H1 (cell line): ENCODE results near the gene HTR3A. TPM values are rescaled to one million over a fixed set of nuclear protein-coding genes. Genes with fewer than 3 reads are reported as not detected.

Experiments
- CTCF ChIA-PET: fragments of 300-600 bp; sonication (Branson Sonifier 250); formaldehyde crosslinking; loops from one replicate; lab custom pipeline; 2021; ENCODE audit not compliant: partially characterized antibody; lab: Charles Lee
- POLR2A ChIA-PET: fragments of 300-600 bp; sonication (Branson Sonifier 250); formaldehyde crosslinking; loops from one replicate; lab custom pipeline; 2021; ENCODE audit warnings: inconsistent platforms; ENCODE audit not compliant: partially characterized antibody; lab: Charles Lee
- DNase-seq, 2 experiments: peaks; one replicate each; pipeline versions ENCODE4 v3.0.0 to v3.0.0-alpha.2; 2010 to 2022; ENCODE audit warnings: low spot score in 2 of 2, low read depth in 1 of 2, mixed read lengths in 1 of 2
- FAIRE-seq: peaks from 2 replicates; lab custom pipeline; 2011; peaks lifted over from hg19 to GRCh38; lab: Jason Lieb, UNC
- H2AFZ ChIP-seq: 2 replicates; pipeline ENCODE4 v1.8.1; 2012; ENCODE audit warnings: low read length, inconsistent platforms
- H2AK5ac ChIP-seq: 2 replicates; pipeline ENCODE4 v1.6.1; 2013; ENCODE audit warnings: low read depth, low read length
- H2BK120ac ChIP-seq: replicated peaks from 2 replicates; pipeline ENCODE3; 2013; ENCODE audit warnings: low read depth, low read length, inconsistent platforms
- H2BK12ac ChIP-seq: 2 replicates; pipeline ENCODE4 v1.6.1; 2013; ENCODE audit warnings: low read depth, low read length
- H2BK15ac ChIP-seq: 2 replicates; pipeline ENCODE4 v1.6.1; 2013; ENCODE audit warnings: low read length
- H2BK20ac ChIP-seq: 2 replicates; pipeline ENCODE4 v1.6.1; 2013; ENCODE audit warnings: low read length
- H2BK5ac ChIP-seq: 2 replicates; pipeline ENCODE4 v1.6.1; 2013; ENCODE audit warnings: low read depth, low read length
- H3K14ac ChIP-seq: 2 replicates; pipeline ENCODE4 v1.6.1; 2013; ENCODE audit warnings: inconsistent platforms; ENCODE audit not compliant: insufficient read length
- H3K18ac ChIP-seq: 2 replicates; pipeline ENCODE4 v1.6.1; 2013; ENCODE audit warnings: low read length; ENCODE audit errors: extremely low read depth
- H3K23ac ChIP-seq: 2 replicates; pipeline ENCODE4 v1.6.1; 2013; ENCODE audit warnings: inconsistent platforms; ENCODE audit not compliant: insufficient read length
- H3K23me2 ChIP-seq: 2 replicates; pipeline ENCODE4 v1.6.1; 2013; ENCODE audit warnings: low read depth, low read length
- H3K27ac ChIP-seq: 2 replicates; pipeline ENCODE4 v1.6.1; 2011; ENCODE audit warnings: low read depth, low read length, inconsistent platforms
- H3K27me3 ChIP-seq, 4 experiments: replicated peaks in 1 of 4; 1 replicate in 1 of 4; 2 replicates in 3 of 4; pipeline versions ENCODE4 v1.6.1 to v1.8.1; 2011 to 2013; ENCODE audit warnings: low read length in 3 of 4, mild to moderate bottlenecking in 3 of 4, inconsistent platforms in 2 of 4, mixed read lengths in 2 of 4, moderate library complexity in 1 of 4; ENCODE audit not compliant: control insufficient read depth in 3 of 4, insufficient read depth in 3 of 4; ENCODE audit errors: extremely low read depth in 1 of 4
- H3K36me3 ChIP-seq, 4 experiments: 2 replicates each; pipeline versions ENCODE4 v1.6.1 to v1.8.1; 2011 to 2013; ENCODE audit warnings: mild to moderate bottlenecking in 4 of 4, low read length in 3 of 4, moderate library complexity in 2 of 4, control low read depth in 1 of 4, inconsistent platforms in 1 of 4; ENCODE audit not compliant: insufficient read depth in 4 of 4, control insufficient read depth in 2 of 4
- H3K4ac ChIP-seq: replicated peaks from 2 replicates; pipeline ENCODE3; 2013; ENCODE audit warnings: low read length, low read depth, mixed read lengths, inconsistent platforms; ENCODE audit not compliant: insufficient read length
- H3K4me1 ChIP-seq, 4 experiments: replicated peaks in 1 of 4; 1 replicate in 1 of 4; 2 replicates in 3 of 4; pipeline versions ENCODE4 v1.6.1 to v1.8.1; 2011 to 2013; ENCODE audit warnings: low read length in 3 of 4, inconsistent platforms in 2 of 4, mixed read lengths in 1 of 4; ENCODE audit not compliant: insufficient read depth in 4 of 4, control insufficient read depth in 3 of 4
- H3K4me2 ChIP-seq, 2 experiments: 2 replicates each; pipeline versions ENCODE4 v1.6.1 to v1.8.1; 2011 to 2013; ENCODE audit warnings: low read depth in 2 of 2, low read length in 2 of 2, control low read depth in 1 of 2, inconsistent platforms in 1 of 2, mild to moderate bottlenecking in 1 of 2; ENCODE audit not compliant: insufficient read depth in 1 of 2
- H3K4me3 ChIP-seq, 4 experiments: fragments of 200-600, 300-600 bp in 1 of 4; sonication (generic), shearing (Covaris generic), sonication (Bioruptor Twin) in 1 of 4; 2 replicates each; pipeline versions ENCODE4 v1.5.1 to v1.8.1; 2011 to 2016; ENCODE audit warnings: low read length in 4 of 4, low read depth in 3 of 4, control low read depth in 2 of 4, inconsistent platforms in 2 of 4, mild to moderate bottlenecking in 2 of 4, mixed read lengths in 1 of 4, moderate library complexity in 1 of 4; ENCODE audit not compliant: insufficient read depth in 2 of 4; ENCODE audit errors: extremely low read depth in 1 of 4
- H3K56ac ChIP-seq: replicated peaks from 2 replicates; pipeline ENCODE3; 2013; ENCODE audit warnings: low read depth, mild to moderate bottlenecking, mixed read lengths, low read length, inconsistent platforms; ENCODE audit not compliant: insufficient read length
- H3K79me1 ChIP-seq: 2 replicates; pipeline ENCODE4 v1.6.1; 2013; ENCODE audit warnings: low read depth, low read length, control low read depth
- H3K79me2 ChIP-seq, 2 experiments: 2 replicates each; pipeline versions ENCODE4 v1.6.1 to v1.8.1; 2012 to 2013; ENCODE audit warnings: low read length in 2 of 2, mild to moderate bottlenecking in 2 of 2, inconsistent platforms in 1 of 2; ENCODE audit not compliant: insufficient read depth in 2 of 2, control insufficient read depth in 1 of 2
- H3K9ac ChIP-seq, 4 experiments: replicated peaks in 1 of 4; 1 replicate in 1 of 4; 2 replicates in 3 of 4; pipeline versions ENCODE4 v1.6.1 to v1.8.1; 2011 to 2013; ENCODE audit warnings: low read depth in 3 of 4, low read length in 3 of 4, control low read depth in 2 of 4, mild to moderate bottlenecking in 2 of 4, moderate library complexity in 2 of 4, inconsistent platforms in 1 of 4; ENCODE audit errors: extremely low read depth in 1 of 4
- H3K9me3 ChIP-seq, 2 experiments: 2 replicates each; pipeline versions ENCODE4 v1.6.1 to v1.8.1; 2012 to 2013; ENCODE audit warnings: mild to moderate bottlenecking in 2 of 2, moderate library complexity in 2 of 2, control low read depth in 1 of 2, inconsistent platforms in 1 of 2, low read depth in 1 of 2, low read length in 1 of 2, mixed read lengths in 1 of 2; ENCODE audit not compliant: insufficient read depth in 2 of 2
- H4K20me1 ChIP-seq, 2 experiments: replicated peaks in 1 of 2; 2 replicates each; pipeline versions ENCODE3 to v1.8.1; 2011 to 2013; ENCODE audit warnings: inconsistent platforms in 2 of 2, low read length in 2 of 2, mild to moderate bottlenecking in 1 of 2; ENCODE audit not compliant: insufficient read depth in 2 of 2, control insufficient read depth in 1 of 2
- H4K5ac ChIP-seq: 2 replicates; pipeline ENCODE4 v1.6.1; 2013; ENCODE audit warnings: low read length, low read depth, mixed read lengths, inconsistent platforms; ENCODE audit not compliant: insufficient read length
- H4K8ac ChIP-seq: 2 replicates; pipeline ENCODE4 v1.8.0; 2013; ENCODE audit warnings: mild to moderate bottlenecking, moderate library complexity, low read length, inconsistent platforms; ENCODE audit not compliant: insufficient read depth; ENCODE audit errors: extremely low read depth
- H4K91ac ChIP-seq: replicated peaks from 2 replicates; pipeline ENCODE3; 2013; ENCODE audit warnings: low read length, mixed read lengths, inconsistent platforms; ENCODE audit not compliant: insufficient read length
- ATF3 ChIP-seq: IDR thresholded peaks from 2 replicates; pipeline ENCODE4 v1.6.1; 2011; ENCODE audit warnings: low read depth, mild to moderate bottlenecking, low read length; ENCODE audit not compliant: insufficient read depth
- CHD2 ChIP-seq: IDR thresholded peaks from 2 replicates; pipeline ENCODE4 v1.6.1; 2012; ENCODE audit warnings: low read length, improper control_type of control experiment
- WGBS, 2 experiments: shearing (Covaris generic) in 1 of 2; methylation state at CpG; one replicate each; pipeline versions ENCODE4 v1.1.6 to v1.1.7; 2013 to 2015; ENCODE audit warnings: low lambda C conversion rate in 2 of 2, mixed read lengths in 2 of 2, inconsistent platforms in 1 of 2, low coverage in 1 of 2, missing lambda C conversion rate in 1 of 2; ENCODE audit not compliant: insufficient replicate concordance in 2 of 2, insufficient coverage in 1 of 2, insufficient read length in 1 of 2; ENCODE audit errors: extremely low coverage in 1 of 2, missing lambda C conversion rate in 1 of 2; 5-methylcytosine and 5-hydroxymethylcytosine counted together
- polyA plus RNA-seq, 7 experiments: library from polyadenylated mRNA; depleted of rRNA in 3 of 7; stranded (reverse) in 5 of 7; unstranded in 2 of 7; fragments of >200 nt in 5 of 7; fragments of 200-250 nt in 2 of 7; gene quantifications; 1 replicate in 5 of 7; 2 replicates in 1 of 7; 4 replicates in 1 of 7; pipeline versions ENCODE4 v1.2.1 to v1.2.3, GENCODE V29; 2011 to 2013; ENCODE audit warnings: missing spikeins in 2 of 7, mixed read lengths in 2 of 7
- total RNA-seq: library from RNA; stranded (reverse); fragmentation: NEBNext Ultra II Directional; extraction: Animal tissue kit (Norgen Biotek cat#: 25700); gene quantifications from 2 replicates; pipeline ENCODE4 v1.2.1, GENCODE V29; 2021

HTR3A gene
- total and polyA plus RNA-seq, 2 of the 8 experiments (the other 6 are each of a cell fraction or from before 2014, with no cell fraction given) = 7.5 to 8.9 TPM

- H3K4me3 ChIP-seq = no peak overlapping the region
- H4K91ac ChIP-seq = no peak overlapping the region
- ChIA-PET CTCF (interaction anchor here (0.5 to 4.9 kb wide), 5 partner anchors 28 to 305 kb away, joined by 3 to 23 read pairs (median 15); no protein-coding TSS in a partner anchor), POLR2A (interaction anchor here (0.7 kb wide), 1 partner anchor 1151 kb away, joined by 3 read pairs; no protein-coding TSS in a partner anchor)
- no peak overlapping the region for H3K14ac ChIP-seq
- no peak for FAIRE-seq
- no peak overlapping the region for H2BK120ac ChIP-seq
- H3K4me2 ChIP-seq = no peak overlapping the region
- no peaks in the 10 kb centered on the region for H3K36me3 ChIP-seq
- TF ChIP-seq CHD2 (no peak), ATF3 (no peak)
- 0 out of 2 replicates have a peak overlapping the region, but pooled peaks have one; percentile 72 for H2BK20ac ChIP-seq
- H3K79me1 ChIP-seq = no peaks in the 10 kb centered on the region
- H4K20me1 ChIP-seq = no peaks in the 10 kb centered on the region
- 85% methylated on average over 9 of the region's 9 CpGs; no CpG with 5 or more reads in 1 of the 2 experiments for WGBS, 2 experiments
- no peak overlapping the region for H4K5ac ChIP-seq
- no peak overlapping the region for H2BK5ac ChIP-seq
- H3K9ac ChIP-seq = no peak overlapping the region
- H3K23me2 ChIP-seq = no peaks in the 10 kb centered on the region
- no peak for DNase-seq
- H3K9me3 ChIP-seq = no peaks in the 10 kb centered on the region
- peaks cover 2 to 19% (median 5%) of the 10 kb centered on the region in 4 experiments; a peak in 6 of 7 replicates for H3K4me1 ChIP-seq
- no peak overlapping the region for H3K4ac ChIP-seq
- no peak overlapping the region for H3K18ac ChIP-seq
- no peak overlapping the region for H4K8ac ChIP-seq
- H2BK12ac ChIP-seq = peak overlapping the region; percentile 63; the same call in 1 of the 2 replicates
- no peaks in the 10 kb centered on the region; a peak in 2 of 7 replicates for H3K27me3 ChIP-seq
- H3K23ac ChIP-seq = no peak overlapping the region
- no peak overlapping the region for H2AK5ac ChIP-seq
- H3K79me2 ChIP-seq = no peaks in the 10 kb centered on the region
- H3K56ac ChIP-seq = no peak overlapping the region
- no peak overlapping the region for H3K27ac ChIP-seq
- H2AFZ ChIP-seq = peak overlapping the region; percentile 34; the same call in 1 of the 2 replicates
- no peak overlapping the region for H2BK15ac ChIP-seq
These were observed 17.9 kb upstream of the HTR3A start for GRCh38 chr11:113956986-113957385.
